Sigmoid colon (tissue), 3 donors: Measurements from ENCODE around the gene HAAO.

Experiments
- CTCF ChIP-seq, 4 experiments: fragments of 450-650 bp in 3 of 4; fragments of 200-600 bp in 1 of 4; IDR thresholded peaks; one replicate each; pipeline ENCODE4 v1.5.1; 2016 to 2019; ENCODE audit warnings: antibody characterized with exemption in 4 of 4, mild to moderate bottlenecking in 3 of 4, moderate library complexity in 2 of 4
- POLR2A ChIP-seq, 2 donors: fragments of 450-650 bp; IDR thresholded peaks; one replicate each; pipeline ENCODE4 v1.6.1; 2016; ENCODE audit warnings: antibody characterized with exemption in 2 of 2, mild to moderate bottlenecking in 2 of 2, moderate library complexity in 2 of 2

- no peak for TF ChIP-seq POLR2A (IDR thresholded peaks at IDR 0.05)
- no peak for TF ChIP-seq CTCF (IDR thresholded peaks at IDR 0.05)
Observed at GRCh38 chr2:42794271-42795046, 2.1 kb upstream of the HAAO start.
